ENCODE measurements around the gene RSAD2. TPM values are rescaled to one million over a fixed set of nuclear protein-coding genes. Genes with fewer than 3 reads are reported as not detected.

RSAD2 gene
- total RNA-seq, 1 donor from 2014 or later, result 3.4 TPM

DNA sequence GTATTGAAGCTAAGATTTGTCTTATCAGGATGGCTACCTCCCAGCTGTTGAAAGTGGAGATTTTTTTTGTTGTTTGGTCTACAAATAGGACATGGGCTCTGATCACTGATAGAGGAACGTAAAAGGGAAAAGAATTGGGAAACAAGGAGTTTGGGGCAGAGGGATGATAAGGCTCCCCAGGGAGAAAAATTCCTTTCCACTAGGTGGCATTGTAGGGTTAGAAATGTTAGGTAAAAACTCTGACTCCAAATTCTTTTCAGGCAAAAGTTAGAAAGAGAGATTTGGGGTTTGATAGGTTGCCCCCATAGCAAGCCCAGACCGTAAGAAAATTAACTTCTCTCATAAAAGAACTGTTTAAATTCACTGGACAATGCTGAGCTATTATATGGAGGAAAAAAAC is 31.7 kb upstream of the RSAD2 start:
- no peak overlapping the region for H3K27ac Mint-ChIP-seq
- no peaks in the 10 kb centered on the region for H3K27me3 Mint-ChIP-seq
- H3K9me3 Mint-ChIP-seq, result peaks cover 19% of the 10 kb centered on the region
- peaks cover 4% of the 10 kb centered on the region for H3K36me3 Mint-ChIP-seq
- DNase-seq (ENCODE audit: extremely low spot score, unreplicated experiment), result no peak
- no peaks in the 10 kb centered on the region for H3K4me1 Mint-ChIP-seq (ENCODE audit: unreplicated experiment)
- TF ChIP-seq, protein P1, sequence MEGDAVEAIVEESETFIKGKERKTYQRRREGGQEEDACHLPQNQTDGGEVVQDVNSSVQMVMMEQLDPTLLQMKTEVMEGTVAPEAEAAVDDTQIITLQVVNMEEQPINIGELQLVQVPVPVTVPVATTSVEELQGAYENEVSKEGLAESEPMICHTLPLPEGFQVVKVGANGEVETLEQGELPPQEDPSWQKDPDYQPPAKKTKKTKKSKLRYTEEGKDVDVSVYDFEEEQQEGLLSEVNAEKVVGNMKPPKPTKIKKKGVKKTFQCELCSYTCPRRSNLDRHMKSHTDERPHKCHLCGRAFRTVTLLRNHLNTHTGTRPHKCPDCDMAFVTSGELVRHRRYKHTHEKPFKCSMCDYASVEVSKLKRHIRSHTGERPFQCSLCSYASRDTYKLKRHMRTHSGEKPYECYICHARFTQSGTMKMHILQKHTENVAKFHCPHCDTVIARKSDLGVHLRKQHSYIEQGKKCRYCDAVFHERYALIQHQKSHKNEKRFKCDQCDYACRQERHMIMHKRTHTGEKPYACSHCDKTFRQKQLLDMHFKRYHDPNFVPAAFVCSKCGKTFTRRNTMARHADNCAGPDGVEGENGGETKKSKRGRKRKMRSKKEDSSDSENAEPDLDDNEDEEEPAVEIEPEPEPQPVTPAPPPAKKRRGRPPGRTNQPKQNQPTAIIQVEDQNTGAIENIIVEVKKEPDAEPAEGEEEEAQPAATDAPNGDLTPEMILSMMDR (conservative IDR thresholded peaks at IDR 0.05), result no peak
- H3K4me3 Mint-ChIP-seq, result no peak overlapping the region

DNA sequence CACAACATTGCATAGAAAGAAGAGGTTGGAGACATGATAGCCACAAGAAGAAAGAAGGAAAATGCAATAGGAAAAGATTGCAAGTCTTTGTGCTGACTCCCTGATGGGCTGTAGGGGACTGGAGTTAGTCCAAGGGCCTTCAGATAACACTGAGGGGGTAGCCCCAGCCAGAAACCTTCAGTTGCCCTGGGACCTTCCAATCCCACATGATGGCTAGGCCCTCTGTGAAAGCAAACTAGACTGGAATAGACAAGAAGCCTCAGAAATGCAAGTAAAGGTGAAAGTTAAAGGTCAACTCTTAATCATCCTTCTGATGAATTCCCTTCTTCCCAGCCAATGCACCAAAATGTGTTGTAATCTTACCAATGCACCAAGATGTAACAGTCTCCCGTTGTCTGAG is 31.0 kb upstream of the RSAD2 start:
- peaks cover 19% of the 10 kb centered on the region for H3K9me3 Mint-ChIP-seq
- H3K27me3 Mint-ChIP-seq, result no peaks in the 10 kb centered on the region
- H3K36me3 Mint-ChIP-seq, result peaks cover 4% of the 10 kb centered on the region
- H3K4me1 Mint-ChIP-seq (ENCODE audit: unreplicated experiment), result no peaks in the 10 kb centered on the region
- TF ChIP-seq, protein P1 (conservative IDR thresholded peaks at IDR 0.05), result no peak
- no peak overlapping the region for H3K27ac Mint-ChIP-seq
- H3K4me3 Mint-ChIP-seq, result no peak overlapping the region
- no peak for DNase-seq (ENCODE audit: extremely low spot score, unreplicated experiment)

DNA sequence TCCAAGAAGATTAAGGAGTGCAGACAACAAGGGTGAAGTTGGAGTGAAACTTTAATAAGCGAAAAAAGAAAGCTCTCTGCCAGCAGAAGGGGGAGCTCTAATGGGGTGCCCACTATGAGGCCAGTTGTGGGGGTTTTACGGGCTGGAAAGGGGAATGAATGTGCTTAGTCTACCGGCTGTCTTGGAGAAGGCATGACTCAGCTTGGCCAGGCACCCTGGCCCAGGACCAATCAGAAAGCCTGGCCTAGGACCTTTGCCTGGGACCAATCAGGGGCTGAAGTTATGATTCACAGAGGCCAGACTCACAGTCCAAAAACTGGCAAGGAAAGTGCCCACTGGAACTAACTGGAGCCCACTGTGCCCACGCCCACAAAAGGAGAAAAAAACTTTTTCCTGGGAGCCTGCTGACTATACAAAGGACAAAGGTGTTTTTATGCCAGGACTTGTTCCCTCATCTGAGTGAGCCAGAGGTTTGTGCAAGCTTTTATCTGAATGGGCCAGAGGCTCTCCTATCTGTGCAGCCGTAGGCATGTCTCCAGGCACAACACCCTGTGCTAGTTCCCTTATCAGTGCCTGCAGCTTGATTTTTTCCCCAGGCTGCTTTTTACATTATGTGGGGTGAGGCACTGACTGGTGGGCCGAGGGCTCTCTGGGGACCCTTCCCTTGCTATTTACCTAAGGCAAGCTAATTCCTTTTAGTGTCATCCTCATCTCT is 30.5 kb upstream of the RSAD2 start:
- Mint-ChIP-seq H3K9me3 (peaks cover 19% of the 10 kb centered on the region), H3K27ac (no peak overlapping the region), H3K4me1 (ENCODE audit: unreplicated experiment) (no peaks in the 10 kb centered on the region), H3K27me3 (no peaks in the 10 kb centered on the region), H3K36me3 (peaks cover 4% of the 10 kb centered on the region), H3K4me3 (no peak overlapping the region)
- TF ChIP-seq, protein P1 (conservative IDR thresholded peaks at IDR 0.05), result no peak
- DNase-seq (ENCODE audit: extremely low spot score, unreplicated experiment), result no peak

DNA sequence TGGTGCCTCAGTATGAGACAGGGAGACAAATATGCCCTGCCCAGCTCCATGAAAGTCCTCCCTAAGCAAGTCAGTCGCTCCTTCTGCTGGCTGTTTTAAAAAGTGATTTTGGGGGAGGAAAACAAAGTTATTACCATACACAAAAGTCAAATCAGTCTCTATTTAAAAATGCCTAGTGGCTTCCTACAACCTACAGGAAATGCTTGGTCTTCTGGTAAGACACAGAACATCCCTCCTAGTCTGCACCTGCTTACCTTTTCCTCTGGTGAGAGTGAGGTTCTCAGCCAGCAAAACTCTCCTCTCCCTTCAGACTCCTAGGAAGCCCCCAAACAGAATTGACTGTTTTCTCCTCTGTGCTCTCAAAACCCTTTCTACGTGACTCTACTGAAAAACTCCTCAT is 25.4 kb upstream of the RSAD2 start:
- peaks cover 11% of the 10 kb centered on the region for H3K36me3 Mint-ChIP-seq
- H3K27me3 Mint-ChIP-seq, result no peaks in the 10 kb centered on the region
- TF ChIP-seq, protein P1 (conservative IDR thresholded peaks at IDR 0.05), result no peak
- peaks cover 12% of the 10 kb centered on the region for H3K9me3 Mint-ChIP-seq
- no peak overlapping the region for H3K27ac Mint-ChIP-seq
- no peak overlapping the region for H3K4me3 Mint-ChIP-seq
- DNase-seq (ENCODE audit: extremely low spot score, unreplicated experiment), result no peak
- no peaks in the 10 kb centered on the region for H3K4me1 Mint-ChIP-seq (ENCODE audit: unreplicated experiment)

DNA sequence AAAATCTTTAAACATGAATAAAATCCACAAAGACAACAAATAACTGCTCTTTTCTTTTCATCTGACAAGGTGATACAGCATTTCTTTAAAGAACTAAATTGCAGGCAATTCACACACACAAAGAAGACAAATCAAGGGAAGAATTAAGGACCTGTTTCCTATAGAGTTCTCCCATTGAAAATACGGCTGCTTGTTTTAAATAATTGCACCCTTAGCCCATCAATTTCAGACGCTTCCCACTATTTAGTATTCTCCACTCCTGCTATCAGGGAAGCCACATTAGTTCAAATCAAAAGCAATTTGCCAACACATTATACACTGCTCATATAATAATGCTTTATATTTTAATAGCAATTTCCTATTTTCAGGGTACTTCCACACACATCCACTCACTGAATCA is 23.2 kb upstream of the RSAD2 start:
- TF ChIP-seq, protein P1 (conservative IDR thresholded peaks at IDR 0.05), result no peak
- peaks cover 25% of the 10 kb centered on the region for H3K36me3 Mint-ChIP-seq
- H3K27ac Mint-ChIP-seq, result no peak overlapping the region
- H3K9me3 Mint-ChIP-seq, result peaks cover 22% of the 10 kb centered on the region
- H3K4me1 Mint-ChIP-seq (ENCODE audit: unreplicated experiment), result no peaks in the 10 kb centered on the region
- DNase-seq (ENCODE audit: extremely low spot score, unreplicated experiment), result no peak
- H3K27me3 Mint-ChIP-seq, result no peaks in the 10 kb centered on the region
- H3K4me3 Mint-ChIP-seq, result no peak overlapping the region
